ENCODE measurements around the gene CADM2.

CADM2 gene

GRCh38 chr3:86056962-86057361 lies 1098.2 kb downstream of the CADM2 start:
- Mint-ChIP-seq H3K4me1 (no peaks in the 10 kb centered on the region), H3K36me3 (ENCODE audit: low read depth) (no peaks in the 10 kb centered on the region), H3K27me3 (ENCODE audit: low read depth, poor library complexity) (no peaks in the 10 kb centered on the region), H3K27ac (no peak overlapping the region), H3K9me3 (no peaks in the 10 kb centered on the region), H3K4me3 (no peak overlapping the region)
- DNase-seq, result no peak
- no peak for TF ChIP-seq CTCF (IDR thresholded peaks at IDR 0.05)

DNA sequence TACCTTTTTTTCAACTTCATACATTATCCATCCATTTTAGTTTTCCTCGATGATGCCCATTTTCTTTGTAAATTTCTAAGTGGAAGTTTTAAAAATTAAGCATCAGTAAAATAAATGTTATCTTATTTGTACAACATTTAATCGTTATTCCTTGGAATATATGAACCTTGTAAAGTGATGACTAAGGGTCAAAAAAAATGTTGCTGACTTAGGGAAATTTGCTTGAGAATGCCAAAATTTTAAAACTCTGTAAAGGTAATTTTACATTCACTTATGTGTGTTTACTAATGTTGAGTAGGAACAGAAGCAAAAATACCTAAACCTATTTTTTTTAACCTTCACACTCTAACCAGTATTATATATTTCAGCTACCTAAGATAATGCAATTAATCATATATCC lies 1115.0 kb downstream of the CADM2 start:
- Mint-ChIP-seq H3K27ac (no peak overlapping the region), H3K4me3 (no peak overlapping the region), H3K36me3 (ENCODE audit: low read depth) (no peaks in the 10 kb centered on the region), H3K4me1 (no peaks in the 10 kb centered on the region), H3K9me3 (no peaks in the 10 kb centered on the region), H3K27me3 (ENCODE audit: low read depth, poor library complexity) (no peaks in the 10 kb centered on the region)
- no peak for DNase-seq
- TF ChIP-seq CTCF (IDR thresholded peaks at IDR 0.05), result no peak

DNA sequence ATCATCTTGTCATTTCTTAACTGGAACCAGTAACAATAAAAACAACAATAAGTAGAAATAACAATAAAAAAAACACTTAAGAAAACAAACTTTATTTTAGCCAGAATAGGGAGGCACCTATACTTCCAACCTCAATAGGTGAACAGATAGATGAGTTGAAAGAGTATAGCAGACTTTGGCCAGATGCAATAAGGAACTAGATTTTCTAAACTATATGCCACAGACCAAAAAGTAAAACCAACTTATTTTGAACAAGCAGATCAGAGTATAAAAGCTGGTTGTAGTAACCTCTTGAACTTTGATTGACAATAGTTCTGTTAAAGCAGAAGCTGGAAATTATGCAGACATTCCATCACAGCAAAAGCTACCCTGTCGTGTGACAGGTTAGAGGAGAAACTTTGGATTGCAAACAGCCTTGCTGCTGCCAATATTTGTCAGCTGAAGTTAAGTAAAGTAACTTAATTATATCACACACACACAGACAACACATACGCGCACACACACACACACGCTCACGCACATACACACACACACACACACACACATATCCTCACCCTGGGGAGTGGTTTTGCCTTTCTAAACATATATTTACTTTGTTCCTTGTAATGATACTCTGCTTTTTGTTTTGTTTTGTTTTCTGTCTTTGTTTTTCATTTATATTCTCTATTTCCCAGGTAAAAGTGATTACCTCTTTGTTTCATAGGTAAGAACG lies 1128.5 kb downstream of the CADM2 start:
- Mint-ChIP-seq H3K4me3 (no peak overlapping the region), H3K27ac (no peak overlapping the region), H3K9me3 (peaks cover 33% of the 10 kb centered on the region), H3K36me3 (ENCODE audit: low read depth) (peaks cover 16% of the 10 kb centered on the region), H3K4me1 (peaks cover 7% of the 10 kb centered on the region), H3K27me3 (ENCODE audit: low read depth, poor library complexity) (peaks cover 2% of the 10 kb centered on the region)
- DNase-seq, result no peak
- no peak for TF ChIP-seq CTCF (IDR thresholded peaks at IDR 0.05)

GRCh38 chr3:86104154-86104553 lies 1145.4 kb downstream of the CADM2 start:
- H3K27me3 Mint-ChIP-seq (ENCODE audit: low read depth, poor library complexity), result no peaks in the 10 kb centered on the region
- H3K4me1 Mint-ChIP-seq, result no peaks in the 10 kb centered on the region
- H3K9me3 Mint-ChIP-seq, result peaks cover 12% of the 10 kb centered on the region
- H3K36me3 Mint-ChIP-seq (ENCODE audit: low read depth), result no peaks in the 10 kb centered on the region
- no peak for TF ChIP-seq CTCF (IDR thresholded peaks at IDR 0.05)
- H3K4me3 Mint-ChIP-seq, result no peak overlapping the region
- no peak overlapping the region for H3K27ac Mint-ChIP-seq
- DNase-seq, result no peak

DNA sequence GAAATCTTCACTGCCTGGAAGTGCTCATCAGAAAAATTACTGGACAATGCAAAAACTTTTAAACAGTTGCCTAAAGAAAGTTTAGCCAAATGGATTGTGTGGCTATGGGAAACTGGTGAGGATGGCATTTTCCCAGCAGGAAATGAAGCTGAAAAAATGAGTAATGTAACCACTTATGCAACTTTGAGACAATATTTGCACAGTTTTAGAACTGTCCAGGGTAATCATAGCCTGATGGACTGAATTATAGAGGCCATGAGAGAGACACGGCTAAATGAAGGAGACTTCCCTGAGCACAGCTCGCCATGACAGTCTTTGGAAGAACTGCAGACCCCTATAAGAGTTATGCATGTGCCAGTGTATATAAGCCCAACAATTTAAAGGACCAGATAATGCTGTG lies 1150.6 kb downstream of the CADM2 start:
- Mint-ChIP-seq H3K27ac (no peak overlapping the region), H3K4me1 (no peaks in the 10 kb centered on the region), H3K9me3 (peaks cover 12% of the 10 kb centered on the region), H3K36me3 (ENCODE audit: low read depth) (no peaks in the 10 kb centered on the region), H3K4me3 (no peak overlapping the region), H3K27me3 (ENCODE audit: low read depth, poor library complexity) (no peaks in the 10 kb centered on the region)
- TF ChIP-seq CTCF (IDR thresholded peaks at IDR 0.05), result no peak
- no peak for DNase-seq
